IPS-18a (cell line): ENCODE results near the gene ATP6V1G3.

ENCODE experiments used
- H3K27ac ChIP-seq: one replicate; pipeline ENCODE4 v1.5.1; 2013; ENCODE audit warnings: low read length
- H3K27me3 ChIP-seq: one replicate; pipeline ENCODE4 v1.6.1; 2013; ENCODE audit warnings: mild to moderate bottlenecking, low read length; ENCODE audit not compliant: control insufficient read depth, insufficient read depth
- H3K36me3 ChIP-seq: one replicate; pipeline ENCODE4 v1.6.1; 2013; ENCODE audit warnings: low read depth, low read length; ENCODE audit not compliant: control insufficient read depth
- H3K4me1 ChIP-seq: one replicate; pipeline ENCODE4 v1.6.1; 2013; ENCODE audit warnings: low read depth, low read length; ENCODE audit not compliant: control insufficient read depth
- H3K4me3 ChIP-seq: one replicate; pipeline ENCODE4 v1.5.1; 2013; ENCODE audit warnings: low read length
- H3K9ac ChIP-seq: one replicate; pipeline ENCODE4 v1.6.1; 2013; ENCODE audit warnings: mild to moderate bottlenecking, low read length, moderate library complexity
- H3K9me3 ChIP-seq: one replicate; pipeline ENCODE4 v1.6.1; 2013; ENCODE audit warnings: low read depth, low read length; ENCODE audit not compliant: control insufficient read depth

ATP6V1G3 gene

DNA sequence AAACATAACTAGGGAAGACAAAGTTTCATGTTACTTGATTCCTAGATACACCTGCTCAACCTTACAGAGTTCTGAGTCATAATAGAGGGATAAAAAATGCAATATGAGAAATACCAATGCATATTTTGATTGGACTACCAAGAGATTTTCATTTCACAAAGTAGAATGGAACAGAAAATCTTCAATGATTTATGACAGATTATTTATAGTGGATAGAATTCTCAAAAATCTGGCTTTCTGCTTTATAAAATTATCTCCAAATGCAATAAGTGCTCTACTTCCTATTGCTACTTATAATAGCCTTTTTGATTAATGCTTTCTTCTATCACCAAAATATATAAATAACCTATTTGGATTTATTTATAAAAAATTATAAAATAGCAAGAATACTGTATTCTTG is 18.9 kb upstream of the ATP6V1G3 start:
- Histone ChIP-seq H3K36me3 (no peaks in the 10 kb centered on the region), H3K4me3 (no peak overlapping the region), H3K27me3 (no peaks in the 10 kb centered on the region), H3K4me1 (no peaks in the 10 kb centered on the region), H3K9me3 (no peaks in the 10 kb centered on the region), H3K9ac (no peak overlapping the region), H3K27ac (no peak overlapping the region)

DNA sequence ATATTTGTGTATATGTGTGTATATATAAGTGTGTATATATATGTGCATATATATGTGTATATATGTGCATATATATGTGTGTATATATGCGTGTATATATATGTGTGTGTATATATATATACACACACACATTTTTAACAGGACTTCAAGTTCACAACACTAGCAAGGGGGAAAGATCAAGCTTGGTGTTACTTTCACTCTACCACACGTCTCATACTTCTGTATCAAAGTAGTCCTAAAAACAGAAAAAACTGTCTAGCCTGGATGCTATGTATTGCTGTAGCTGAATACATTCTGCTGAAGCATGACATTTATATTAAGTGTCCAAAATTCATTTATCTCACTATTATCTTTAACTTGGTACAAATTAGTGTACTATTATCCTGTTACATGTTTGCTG is 17.9 kb upstream of the ATP6V1G3 start:
- Histone ChIP-seq H3K27ac (no peak overlapping the region), H3K9ac (no peak overlapping the region), H3K27me3 (no peaks in the 10 kb centered on the region), H3K4me1 (no peaks in the 10 kb centered on the region), H3K36me3 (no peaks in the 10 kb centered on the region), H3K4me3 (no peak overlapping the region), H3K9me3 (no peaks in the 10 kb centered on the region)

DNA sequence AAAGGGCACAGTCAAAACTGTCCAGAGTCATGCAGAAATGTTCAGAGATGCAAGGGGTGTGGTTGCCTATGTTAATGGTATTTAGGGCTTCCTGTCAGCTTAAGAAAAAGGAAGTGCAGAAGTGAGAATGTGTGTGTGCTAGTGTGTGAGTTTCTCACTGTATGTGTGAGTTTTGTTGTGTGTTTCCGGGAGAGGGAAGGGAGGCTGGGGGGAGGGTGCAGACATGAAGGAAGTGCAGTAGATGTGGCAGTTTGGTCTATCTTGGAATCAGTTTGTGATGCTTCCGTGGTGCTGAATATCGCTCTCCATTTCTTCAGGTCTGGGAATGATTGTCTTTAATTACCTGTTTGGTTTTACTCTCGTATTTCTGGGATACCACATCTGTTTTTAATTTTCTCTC is 16.5 kb upstream of the ATP6V1G3 start:
- Histone ChIP-seq H3K9me3 (no peaks in the 10 kb centered on the region), H3K9ac (no peak overlapping the region), H3K36me3 (no peaks in the 10 kb centered on the region), H3K27me3 (no peaks in the 10 kb centered on the region), H3K4me3 (no peak overlapping the region), H3K4me1 (no peaks in the 10 kb centered on the region), H3K27ac (no peak overlapping the region)

DNA sequence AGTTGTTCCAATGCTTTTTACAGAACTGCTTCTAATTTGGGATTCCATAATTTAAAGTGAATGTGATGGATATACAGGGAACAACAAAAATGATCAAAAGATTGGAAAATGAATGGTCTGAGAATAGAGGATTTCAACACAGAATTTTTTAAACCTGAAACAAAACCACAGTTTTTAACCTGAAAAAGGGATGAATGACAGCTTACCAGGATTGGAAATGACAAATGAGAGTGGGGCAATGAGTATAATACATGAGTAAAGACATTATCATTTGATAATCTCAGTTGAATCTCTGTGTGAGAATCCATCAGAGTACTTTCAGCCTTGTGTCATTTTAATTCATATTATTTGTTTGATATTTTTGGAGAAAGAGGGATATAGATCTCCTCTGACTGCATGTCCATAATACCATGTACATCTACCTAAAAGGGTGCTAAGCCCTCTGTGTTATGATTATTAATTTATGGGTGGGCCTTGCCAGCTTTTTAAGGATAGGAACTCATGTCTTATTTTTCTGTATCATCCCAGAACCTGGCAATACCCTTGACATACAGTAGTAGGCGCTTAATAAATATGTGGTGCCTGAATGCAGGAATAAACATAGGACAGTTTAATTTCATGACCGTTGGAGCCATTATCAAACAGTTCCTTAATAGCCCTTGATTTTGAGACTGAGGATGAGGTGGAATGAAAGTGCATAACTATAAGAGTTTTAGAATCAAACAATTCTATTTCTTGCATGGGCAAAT is 12.4 kb upstream of the ATP6V1G3 start:
- H3K4me3 ChIP-seq = no peak overlapping the region
- no peaks in the 10 kb centered on the region for H3K36me3 ChIP-seq
- H3K27me3 ChIP-seq = no peaks in the 10 kb centered on the region
- no peak overlapping the region for H3K27ac ChIP-seq
- no peaks in the 10 kb centered on the region for H3K9me3 ChIP-seq
- no peak overlapping the region for H3K9ac ChIP-seq
- no peaks in the 10 kb centered on the region for H3K4me1 ChIP-seq

DNA sequence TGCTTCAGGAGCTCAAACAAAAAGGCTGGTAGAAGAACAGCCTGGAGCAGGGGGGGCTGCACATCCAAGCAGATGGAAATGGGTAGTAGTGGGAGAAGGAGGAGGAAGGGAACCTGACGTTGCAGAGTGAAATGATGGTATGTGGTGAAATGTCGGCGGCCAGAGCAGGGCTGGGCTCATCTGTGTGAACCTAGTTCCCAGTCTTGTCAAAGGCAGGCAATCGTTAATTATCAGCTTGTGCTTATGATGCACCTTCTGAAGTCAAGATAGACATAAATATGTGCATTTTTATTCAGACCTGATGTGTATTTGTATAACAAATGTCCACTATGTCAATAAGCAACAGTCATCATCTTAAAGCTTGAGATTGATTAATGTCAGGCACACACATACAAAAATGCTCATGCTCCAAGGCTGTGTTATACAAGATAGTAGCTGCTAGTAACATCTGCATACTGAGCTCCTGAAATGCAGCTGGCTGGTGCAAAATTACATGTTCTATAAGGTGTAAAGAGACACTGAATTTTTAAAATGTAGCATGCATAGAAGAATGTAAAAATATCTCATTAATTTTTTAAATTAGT is 10.6 kb upstream of the ATP6V1G3 start:
- H3K4me1 ChIP-seq = no peaks in the 10 kb centered on the region

DNA sequence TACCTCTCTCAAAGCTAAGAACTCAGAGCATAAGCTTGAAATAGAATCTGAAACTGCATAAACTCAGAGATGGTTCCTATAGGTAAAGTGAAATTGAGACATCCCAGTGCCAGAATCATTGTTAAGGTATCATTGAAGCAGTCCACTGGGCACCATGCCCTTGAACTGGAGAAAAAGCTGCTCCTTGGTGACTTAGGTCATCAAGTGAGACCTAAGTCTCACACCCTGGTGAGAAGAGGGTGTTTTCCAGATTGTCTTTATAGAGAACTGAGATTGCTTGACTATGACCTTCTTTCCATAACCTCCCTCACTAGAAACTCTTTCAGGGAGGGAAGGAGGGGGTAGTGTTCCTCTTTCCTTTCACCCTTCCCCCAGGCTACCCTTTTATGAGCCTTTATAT is 9.4 kb upstream of the ATP6V1G3 start:
- no peak overlapping the region for H3K9ac ChIP-seq
- H3K27ac ChIP-seq = no peak overlapping the region
- no peaks in the 10 kb centered on the region for H3K36me3 ChIP-seq
- no peaks in the 10 kb centered on the region for H3K27me3 ChIP-seq
- no peak overlapping the region for H3K4me3 ChIP-seq
- H3K4me1 ChIP-seq = no peaks in the 10 kb centered on the region
- no peaks in the 10 kb centered on the region for H3K9me3 ChIP-seq

More for the DNA sequence above, 10.6 kb upstream of the ATP6V1G3 start:
- no peak overlapping the region for H3K9ac ChIP-seq
- no peaks in the 10 kb centered on the region for H3K27me3 ChIP-seq
- no peaks in the 10 kb centered on the region for H3K9me3 ChIP-seq
- no peaks in the 10 kb centered on the region for H3K36me3 ChIP-seq
- no peak overlapping the region for H3K27ac ChIP-seq
- H3K4me3 ChIP-seq = no peak overlapping the region

DNA sequence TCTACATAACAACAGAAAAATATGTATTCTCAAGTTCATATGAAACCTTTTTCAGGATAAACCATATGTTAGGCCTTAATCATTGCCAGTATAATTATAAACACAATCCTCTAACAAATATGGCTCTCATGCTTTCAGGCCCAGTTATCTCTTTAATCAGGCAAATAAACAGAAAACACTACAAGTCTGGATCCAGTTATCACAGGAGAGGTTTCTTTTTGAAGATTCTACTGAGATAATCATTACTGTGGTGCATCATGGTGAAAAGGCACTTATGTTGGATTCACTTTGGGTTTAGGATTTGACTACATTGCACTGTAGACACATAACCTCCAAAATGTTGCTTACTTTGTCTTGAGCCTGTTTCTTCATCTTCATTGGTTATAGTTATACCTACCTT is 8.4 kb upstream of the ATP6V1G3 start:
- Histone ChIP-seq H3K36me3 (no peaks in the 10 kb centered on the region), H3K27ac (no peak overlapping the region), H3K9me3 (no peaks in the 10 kb centered on the region), H3K27me3 (no peaks in the 10 kb centered on the region), H3K4me3 (no peak overlapping the region), H3K4me1 (no peaks in the 10 kb centered on the region), H3K9ac (no peak overlapping the region)

DNA sequence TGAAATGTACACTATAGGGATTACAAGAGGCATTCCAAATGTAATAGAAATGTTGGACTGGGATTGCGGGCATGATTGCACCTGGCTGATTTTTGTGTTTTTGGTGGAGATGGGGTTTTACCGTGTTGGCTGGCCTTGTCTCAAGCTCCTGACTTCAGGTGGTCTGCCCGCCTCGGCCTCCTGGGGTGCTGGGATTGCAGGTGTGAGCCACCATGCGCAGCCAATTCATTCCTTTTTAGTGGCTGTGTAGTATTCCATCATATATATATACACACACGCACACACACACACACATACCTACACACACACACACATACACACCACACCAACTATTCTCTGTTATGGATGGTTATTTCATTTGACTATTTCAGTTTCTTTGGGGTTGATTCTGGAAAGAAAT is 4.7 kb upstream of the ATP6V1G3 start:
- no peak overlapping the region for H3K4me3 ChIP-seq
- no peak overlapping the region for H3K27ac ChIP-seq
- no peaks in the 10 kb centered on the region for H3K27me3 ChIP-seq
- no peaks in the 10 kb centered on the region for H3K36me3 ChIP-seq
- H3K9ac ChIP-seq = no peak overlapping the region
- no peaks in the 10 kb centered on the region for H3K4me1 ChIP-seq
- H3K9me3 ChIP-seq = no peaks in the 10 kb centered on the region

DNA sequence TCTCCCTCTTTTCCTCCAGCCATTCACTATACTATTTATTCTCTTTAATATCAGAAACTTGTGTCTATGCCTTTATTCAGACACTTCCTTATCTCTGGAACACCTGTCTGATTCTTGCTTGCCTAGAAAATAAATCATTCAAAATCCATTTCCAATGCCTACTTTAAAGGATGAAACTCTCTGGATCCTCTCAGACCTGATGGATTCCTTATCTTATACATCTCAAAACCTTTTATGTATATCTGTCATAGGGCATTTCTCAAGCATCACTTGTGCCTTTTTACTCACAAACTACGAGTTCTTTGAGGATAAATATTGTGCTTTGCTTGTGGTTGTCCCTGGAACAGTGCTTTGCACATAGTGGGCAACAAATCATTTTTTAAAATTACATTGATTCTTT is 3.8 kb upstream of the ATP6V1G3 start:
- Histone ChIP-seq H3K36me3 (no peaks in the 10 kb centered on the region), H3K27ac (no peak overlapping the region)

DNA sequence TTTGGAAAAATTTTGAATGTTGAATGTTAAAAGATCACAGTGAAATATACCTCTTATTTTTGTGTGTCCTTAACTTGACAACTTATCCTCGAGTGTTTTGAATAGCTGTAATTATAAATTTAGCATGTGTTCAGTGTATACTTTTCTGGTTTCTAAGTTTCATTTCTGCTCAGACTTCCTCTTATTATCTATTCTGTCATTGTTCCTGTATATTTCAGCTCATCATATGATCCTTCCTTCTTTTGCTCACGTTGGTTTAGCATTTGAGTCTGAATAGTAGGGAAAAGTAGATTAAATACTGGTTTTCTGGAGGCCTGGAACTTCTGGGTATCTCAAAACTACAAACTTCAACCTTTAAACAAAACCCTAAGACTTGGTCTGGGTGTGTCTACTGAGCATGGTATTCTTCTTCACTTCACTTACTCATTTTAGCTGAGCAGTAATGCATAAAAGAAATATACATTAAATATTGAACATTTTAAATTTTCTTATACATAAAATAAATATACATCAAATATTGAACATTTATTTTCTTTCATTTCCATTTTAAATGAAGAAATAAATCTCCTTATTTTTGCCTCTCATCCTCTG is 3.3 kb upstream of the ATP6V1G3 start:
- Histone ChIP-seq H3K4me3 (no peak overlapping the region), H3K27me3 (no peaks in the 10 kb centered on the region), H3K27ac (no peak overlapping the region), H3K36me3 (no peaks in the 10 kb centered on the region), H3K9ac (no peak overlapping the region), H3K4me1 (no peaks in the 10 kb centered on the region), H3K9me3 (no peaks in the 10 kb centered on the region)

More for the DNA sequence above, 3.8 kb upstream of the ATP6V1G3 start:
- Histone ChIP-seq H3K9ac (no peak overlapping the region), H3K9me3 (no peaks in the 10 kb centered on the region), H3K4me3 (no peak overlapping the region), H3K27me3 (no peaks in the 10 kb centered on the region), H3K4me1 (no peaks in the 10 kb centered on the region)

DNA sequence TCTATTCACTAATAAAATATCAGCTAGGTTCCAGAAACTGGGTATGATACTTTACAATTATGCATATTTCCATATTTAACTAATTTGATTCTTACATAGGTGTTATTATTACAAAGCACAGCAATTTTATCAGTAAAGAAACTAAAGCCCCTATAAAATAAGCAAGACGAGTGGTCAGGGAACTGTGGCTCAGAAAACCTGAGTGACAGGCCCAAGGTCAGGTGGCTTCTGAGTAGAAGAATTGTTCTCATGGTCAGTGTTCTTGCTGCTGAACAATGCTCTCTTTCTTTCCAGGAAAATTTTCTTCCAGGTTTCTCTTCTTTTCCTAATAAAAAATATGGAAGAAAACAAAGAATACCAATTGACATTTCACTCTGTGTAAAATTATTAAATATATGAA is 2.2 kb upstream of the ATP6V1G3 start:
- Histone ChIP-seq H3K27me3 (no peaks in the 10 kb centered on the region), H3K36me3 (no peaks in the 10 kb centered on the region), H3K4me3 (no peak overlapping the region), H3K27ac (no peak overlapping the region), H3K9me3 (no peaks in the 10 kb centered on the region), H3K4me1 (no peaks in the 10 kb centered on the region), H3K9ac (no peak overlapping the region)

DNA sequence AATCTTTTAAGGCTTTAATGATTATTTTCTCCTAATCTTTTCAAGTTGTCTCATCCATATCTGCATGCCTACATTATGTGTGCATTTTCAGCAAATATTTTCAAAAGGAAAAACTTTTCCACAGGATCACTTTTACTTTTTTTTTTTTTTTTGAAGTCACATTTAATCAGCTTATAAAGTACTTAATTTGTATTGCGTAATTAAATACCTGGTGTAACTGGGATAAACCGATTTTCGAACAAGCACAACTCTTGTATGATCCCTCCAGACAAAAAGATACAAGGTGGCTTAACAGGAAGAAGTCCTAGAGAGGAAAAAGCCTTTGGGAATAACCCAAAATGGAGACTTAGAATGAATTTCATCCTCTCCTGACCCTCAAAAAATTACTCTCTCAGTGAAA is 1.3 kb upstream of the ATP6V1G3 start:
- no peak overlapping the region for H3K4me3 ChIP-seq
- no peak overlapping the region for H3K9ac ChIP-seq
- H3K4me1 ChIP-seq = no peaks in the 10 kb centered on the region
- no peaks in the 10 kb centered on the region for H3K9me3 ChIP-seq
- no peak overlapping the region for H3K27ac ChIP-seq
- no peaks in the 10 kb centered on the region for H3K36me3 ChIP-seq
- H3K27me3 ChIP-seq = no peaks in the 10 kb centered on the region
